Measurements from ENCODE around the gene MPDZ. TPM values are rescaled to one million over a fixed set of nuclear protein-coding genes. Genes with fewer than 3 reads are reported as not detected.

Gene MPDZ
- total RNA-seq, 1 experiment from 2014 or later = 0.12 TPM

- POLR2A ChIA-PET = no interaction called here
- DNase-seq (ENCODE audit: low read depth, low spot score) (no peak), ATAC-seq (no peak)
- H3K9me2 ChIP-seq (ENCODE audit: insufficient read depth) = no peaks in the 10 kb centered on the region
- H3K4me1 ChIP-seq (ENCODE audit: control insufficient read depth in 1 of 2, insufficient read depth in 2 of 2, low read length in 2 of 2) = no peaks in the 10 kb centered on the region
- no peaks in the 10 kb centered on the region for H3K27me3 ChIP-seq (ENCODE audit: insufficient read depth, low read length)
- no peaks in the 10 kb centered on the region for H3K36me3 ChIP-seq (ENCODE audit: control insufficient read depth in 1 of 2, insufficient read depth in 2 of 2, low read length in 2 of 2)
- RAD21 ChIA-PET (ENCODE audit: low non-redundant PET in 1 of 2, low total read pairs in 2 of 2, uncharacterized antibody in 2 of 2, unreplicated experiment in 2 of 2) = no interaction called here
- no peak overlapping the region for H3K9ac ChIP-seq (ENCODE audit: low read length)
- no TSS peak for BruUV-seq (replicated peaks)
- intact Hi-C loops (cut with micrococcal nuclease) = loop anchor here (5.0 kb wide), 2 partner anchors 34 to 49 kb away; no protein-coding TSS in a partner anchor
- H4K20me1 ChIP-seq (ENCODE audit: insufficient read depth) = no peaks in the 10 kb centered on the region
- CTCF ChIA-PET = no interaction called here
- no peaks in the 10 kb centered on the region for H3K79me2 ChIP-seq (ENCODE audit: insufficient read depth, low read length)
- TF ChIP-seq SRF (IDR thresholded peaks at IDR 0.05; ENCODE audit: low read depth) (no peak), MAX (IDR thresholded peaks at IDR 0.05) (no peak), ZNF274 (IDR thresholded peaks at IDR 0.05; ENCODE audit: low read depth, low read length) (no peak), ZBTB33 (IDR thresholded peaks at IDR 0.05; ENCODE audit: extremely low read depth, insufficient replicate concordance, low read length) (no peak), EZH2 (IDR thresholded peaks at IDR 0.05) (no peak), POLR2A (IDR thresholded peaks at IDR 0.05; ENCODE audit: borderline replicate concordance, extremely low read depth, insufficient read depth, insufficient read length) (no peak), POLR2AphosphoS5 (IDR thresholded peaks at IDR 0.05; ENCODE audit: low read depth, low read length) (no peak), CTCF (IDR thresholded peaks at IDR 0.05 in 2 of 3, conservative IDR thresholded peaks at IDR 0.05 in 1 of 3; ENCODE audit: borderline replicate concordance in 1 of 3, insufficient read depth in 1 of 3, low read depth in 2 of 3, low read length in 2 of 3) (no peak), REST (IDR thresholded peaks at IDR 0.05; ENCODE audit: low read depth) (no peak), YY1 (IDR thresholded peaks at IDR 0.05; ENCODE audit: extremely low read depth, insufficient replicate concordance, low read depth, low read length) (no peak), CEBPB (IDR thresholded peaks at IDR 0.05; ENCODE audit: low read depth) (no peak), EGR1 (IDR thresholded peaks at IDR 0.05; ENCODE audit: low read depth) (no peak), FOSL1 (IDR thresholded peaks at IDR 0.05; ENCODE audit: low read depth) (no peak), ATF3 (IDR thresholded peaks at IDR 0.05) (no peak), RAD21 (IDR thresholded peaks at IDR 0.05; ENCODE audit: low read depth) (no peak), TCF7L2 (IDR thresholded peaks at IDR 0.05; ENCODE audit: borderline replicate concordance, extremely low read depth, insufficient read depth, insufficient read length) (no peak), SIN3A (IDR thresholded peaks at IDR 0.05; ENCODE audit: low read depth) (no peak)
- no peak overlapping the region for H3K27ac ChIP-seq (ENCODE audit: low read depth, low read length)
- H2AFZ ChIP-seq (ENCODE audit: low read depth, low read length, poor library complexity, severe bottlenecking) = no peak overlapping the region
- H3K4me2 ChIP-seq (ENCODE audit: low read length) = no peak overlapping the region
- H3K4me3 ChIP-seq (replicated peaks in 1 of 2; ENCODE audit: low read depth in 1 of 2, low read length in 2 of 2) = no peak overlapping the region
- no peaks in the 10 kb centered on the region for H3K9me3 ChIP-seq (ENCODE audit: control insufficient read depth in 1 of 2, insufficient read depth in 1 of 2, low read depth in 1 of 2, low read length in 2 of 2)
These were observed 156.6 kb downstream of the MPDZ start for GRCh38 chr9:13122756-13123369.

All from HCT116 (cell line).